ENCODE data around the gene OR10J1.
A peak's percentile ranks its signal among the peaks of the same experiment; 100 is the strongest.

OR10J1 gene, protein sequence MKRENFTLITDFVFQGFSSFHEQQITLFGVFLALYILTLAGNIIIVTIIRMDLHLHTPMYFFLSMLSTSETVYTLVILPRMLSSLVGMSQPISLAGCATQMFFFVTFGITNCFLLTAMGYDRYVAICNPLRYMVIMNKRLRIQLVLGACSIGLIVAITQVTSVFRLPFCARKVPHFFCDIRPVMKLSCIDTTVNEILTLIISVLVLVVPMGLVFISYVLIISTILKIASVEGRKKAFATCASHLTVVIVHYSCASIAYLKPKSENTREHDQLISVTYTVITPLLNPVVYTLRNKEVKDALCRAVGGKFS

DNA sequence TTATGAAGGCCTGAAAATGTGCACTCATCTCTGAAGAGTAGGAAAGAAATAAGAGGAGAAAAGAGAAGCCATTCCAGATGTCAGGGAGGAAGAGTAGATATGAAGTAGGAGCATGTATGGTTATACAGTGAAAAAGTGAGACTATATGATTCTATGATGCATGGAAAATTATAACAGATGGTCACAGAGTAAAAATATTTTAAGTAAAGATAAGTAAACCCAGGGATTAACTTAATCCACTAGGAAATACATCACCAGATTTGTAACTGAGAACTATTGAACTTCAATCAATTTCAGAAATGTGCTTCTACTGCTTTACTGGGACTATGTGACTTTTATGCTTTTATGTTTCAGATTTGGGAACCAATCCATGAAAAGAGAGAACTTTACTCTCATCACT is at the start of gene OR10J1:
TSS of gene OR10J1 (plus strand) at position 301 of the 400 bp plus-strand sequence. CDS start at position 371, 70 bp downstream.
- DNase-seq (ENCODE audit: low read depth) = no peak
- TF ChIP-seq CTCF (conservative IDR thresholded peaks at IDR 0.05; ENCODE audit: low read depth, low read length) = no peak
- no peak within 1 kb of the TSS for H3K4me3 ChIP-seq (ENCODE audit: low read length)

DNA sequence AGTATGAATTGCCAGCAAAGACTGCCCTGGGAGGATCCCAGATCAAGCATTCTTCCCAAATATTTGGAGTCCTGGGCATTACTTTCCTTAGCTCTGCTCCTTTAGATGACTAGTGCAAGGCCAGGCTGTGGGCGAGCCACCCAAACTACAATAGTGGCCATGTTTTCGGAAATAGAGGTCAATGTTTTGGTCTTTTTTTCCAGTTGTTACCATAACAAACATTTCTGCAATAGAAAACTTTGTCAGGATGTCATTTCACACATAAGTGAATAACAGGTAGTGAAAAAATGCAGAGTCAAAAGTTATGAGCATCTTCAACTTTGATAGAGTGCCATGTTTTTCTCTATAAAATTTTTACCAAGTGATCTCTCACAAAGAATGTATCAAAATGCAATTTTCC is 32.7 kb upstream of the OR10J1 start:
- no peak for DNase-seq (ENCODE audit: low read depth)
- no peak overlapping the region for H3K4me3 ChIP-seq (ENCODE audit: low read length)
- no peak for TF ChIP-seq CTCF (conservative IDR thresholded peaks at IDR 0.05; ENCODE audit: low read depth, low read length)

GRCh38 chr1:159408862-159409400 is 30.6 kb upstream of the OR10J1 start:
- DNase-seq (ENCODE audit: low read depth) = no peak
- H3K4me3 ChIP-seq (ENCODE audit: low read length) = no peak overlapping the region
- TF ChIP-seq CTCF (conservative IDR thresholded peaks at IDR 0.05; ENCODE audit: low read depth, low read length) = no peak

GRCh38 chr1:159421821-159422220 is 17.7 kb upstream of the OR10J1 start:
- H3K4me3 ChIP-seq (ENCODE audit: low read length) = no peak overlapping the region
- TF ChIP-seq CTCF (conservative IDR thresholded peaks at IDR 0.05; ENCODE audit: low read depth, low read length) = peak; percentile 34
- DNase-seq (ENCODE audit: low read depth) = no peak

DNA sequence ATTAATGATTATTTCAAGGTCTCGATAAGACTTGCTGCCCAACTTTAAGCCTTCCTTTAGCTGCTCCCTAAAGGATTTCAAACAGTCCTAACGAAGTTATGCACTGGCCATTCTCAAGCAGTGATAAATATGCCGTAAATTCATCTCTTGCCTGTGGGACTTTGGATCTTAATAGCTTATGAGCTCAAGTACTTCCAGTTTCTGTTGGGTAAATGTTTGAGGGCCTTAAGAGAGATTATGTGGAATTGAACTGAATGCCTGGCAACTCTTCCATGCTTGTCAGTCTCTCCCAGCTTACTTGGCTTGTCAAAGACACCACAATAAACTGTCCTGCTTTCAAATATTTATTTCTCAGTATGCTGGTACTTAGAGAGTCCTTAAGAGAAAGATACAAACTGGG is 11.0 kb upstream of the OR10J1 start:
- no peak for TF ChIP-seq CTCF (conservative IDR thresholded peaks at IDR 0.05; ENCODE audit: low read depth, low read length)
- no peak overlapping the region for H3K4me3 ChIP-seq (ENCODE audit: low read length)
- peak; percentile 33 for DNase-seq (ENCODE audit: low read depth)

DNA sequence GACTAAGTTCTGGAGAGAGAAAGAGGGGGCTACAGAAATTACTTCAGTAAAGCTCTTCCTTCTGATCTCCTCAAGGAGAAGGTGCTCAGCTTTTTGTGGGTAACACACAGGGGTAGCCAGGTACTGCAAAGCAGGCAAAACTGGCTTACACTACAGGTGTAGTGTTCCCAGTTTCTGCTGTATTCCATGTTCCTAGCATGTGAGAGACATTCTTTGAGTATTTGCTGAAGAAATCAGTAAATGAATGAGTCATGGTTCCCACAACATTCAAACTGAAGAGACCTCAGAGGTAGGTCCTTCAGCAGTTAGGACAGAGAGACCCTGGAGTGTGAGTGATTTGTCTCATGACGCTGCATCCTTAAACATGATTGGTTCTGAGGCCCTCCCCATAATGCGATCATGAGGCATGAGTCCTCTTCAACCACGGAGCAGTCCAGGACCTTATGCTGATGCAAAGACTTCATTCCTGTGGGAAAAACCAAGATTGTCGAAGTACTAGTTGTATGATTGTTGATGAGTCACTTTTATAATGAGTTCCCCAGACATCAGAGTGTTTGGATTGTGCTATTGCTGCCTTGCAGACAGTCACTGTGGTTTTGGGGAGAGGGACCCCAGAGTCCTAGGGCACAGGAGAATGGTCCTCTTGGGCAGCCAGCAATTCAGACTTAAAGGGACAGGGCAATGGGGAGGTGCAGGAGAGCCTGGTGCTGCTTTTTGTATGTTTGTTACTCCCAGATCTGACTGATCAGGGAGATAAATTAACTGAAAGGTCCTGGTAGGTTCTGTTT is 10.3 kb upstream of the OR10J1 start:
- peak; percentile 83 for DNase-seq (ENCODE audit: low read depth)
- no peak overlapping the region for H3K4me3 ChIP-seq (ENCODE audit: low read length)
- TF ChIP-seq CTCF (conservative IDR thresholded peaks at IDR 0.05; ENCODE audit: low read depth, low read length) = no peak
